GM13976 (cell line): ENCODE measurements around the gene IRAK2.

Source experiments
- DNase-seq: peaks from one replicate; pipeline ENCODE4 v3.0.0; 2012; ENCODE audit warnings: low spot score
- in situ Hi-C: fragments of 300-500 bp; cut with MboI; formaldehyde crosslinking; loops from one replicate; pipeline ENCODE4 v1.12.0; 2022; ENCODE audit warnings: low sequenced_read_pairs, mixed read lengths, inconsistent platforms; ENCODE audit not compliant: unreplicated experiment
- TF ChIP-seq, protein P1 (sequence below): IDR thresholded peaks from 2 replicates; pipeline ENCODE4 v1.5.1; 2012; ENCODE audit warnings: borderline replicate concordance, mild to moderate bottlenecking; ENCODE audit not compliant: insufficient read depth; ENCODE audit errors: extremely low read depth, missing control alignments, control extremely low read depth

Gene IRAK2

DNA sequence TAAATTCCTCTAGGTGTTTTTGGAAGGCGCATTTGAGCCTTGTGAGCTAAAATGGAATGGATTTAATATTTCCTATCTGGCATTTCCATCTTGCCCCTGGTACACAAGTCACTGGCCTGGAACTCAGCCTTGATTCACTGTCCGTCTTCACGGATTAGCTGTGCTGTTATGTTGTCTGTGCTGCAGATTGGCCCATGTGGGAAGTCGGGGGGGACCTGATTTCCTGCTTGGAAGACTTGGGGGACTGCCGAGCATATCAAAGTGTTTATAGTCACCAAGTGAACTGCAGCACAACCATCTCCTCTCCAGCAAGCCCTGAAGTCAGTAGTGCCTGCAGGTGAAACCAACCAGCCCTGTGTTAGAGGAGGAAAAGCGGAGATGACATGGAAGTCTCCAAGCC, 115.9 kb downstream of the IRAK2 start:
- in situ Hi-C loops = no loop called here
- TF ChIP-seq, protein P1, sequence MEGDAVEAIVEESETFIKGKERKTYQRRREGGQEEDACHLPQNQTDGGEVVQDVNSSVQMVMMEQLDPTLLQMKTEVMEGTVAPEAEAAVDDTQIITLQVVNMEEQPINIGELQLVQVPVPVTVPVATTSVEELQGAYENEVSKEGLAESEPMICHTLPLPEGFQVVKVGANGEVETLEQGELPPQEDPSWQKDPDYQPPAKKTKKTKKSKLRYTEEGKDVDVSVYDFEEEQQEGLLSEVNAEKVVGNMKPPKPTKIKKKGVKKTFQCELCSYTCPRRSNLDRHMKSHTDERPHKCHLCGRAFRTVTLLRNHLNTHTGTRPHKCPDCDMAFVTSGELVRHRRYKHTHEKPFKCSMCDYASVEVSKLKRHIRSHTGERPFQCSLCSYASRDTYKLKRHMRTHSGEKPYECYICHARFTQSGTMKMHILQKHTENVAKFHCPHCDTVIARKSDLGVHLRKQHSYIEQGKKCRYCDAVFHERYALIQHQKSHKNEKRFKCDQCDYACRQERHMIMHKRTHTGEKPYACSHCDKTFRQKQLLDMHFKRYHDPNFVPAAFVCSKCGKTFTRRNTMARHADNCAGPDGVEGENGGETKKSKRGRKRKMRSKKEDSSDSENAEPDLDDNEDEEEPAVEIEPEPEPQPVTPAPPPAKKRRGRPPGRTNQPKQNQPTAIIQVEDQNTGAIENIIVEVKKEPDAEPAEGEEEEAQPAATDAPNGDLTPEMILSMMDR = no peak
- DNase-seq = no peak

DNA sequence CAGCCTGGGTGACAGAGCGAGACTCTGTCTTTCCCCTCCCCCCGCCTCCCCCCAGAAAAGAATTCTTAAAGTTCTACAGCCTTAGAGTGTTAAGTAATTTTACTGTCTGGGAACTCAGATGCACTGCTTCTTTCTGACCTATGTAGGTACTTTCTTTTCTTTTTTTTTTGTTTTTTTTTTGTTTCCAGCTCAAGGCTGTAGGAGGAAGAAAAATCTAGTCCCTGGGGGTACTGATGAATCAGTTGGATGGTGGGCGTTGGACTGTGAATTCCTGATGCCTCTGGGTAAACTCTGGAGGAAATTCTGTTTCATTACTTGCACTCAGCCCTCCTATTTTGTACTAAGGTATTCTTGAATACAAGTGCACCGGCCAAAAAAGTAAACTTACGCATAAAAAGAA, 117.2 kb downstream of the IRAK2 start:
- no peak for DNase-seq
- TF ChIP-seq, protein P1 = no peak
- in situ Hi-C loops = no loop called here

DNA sequence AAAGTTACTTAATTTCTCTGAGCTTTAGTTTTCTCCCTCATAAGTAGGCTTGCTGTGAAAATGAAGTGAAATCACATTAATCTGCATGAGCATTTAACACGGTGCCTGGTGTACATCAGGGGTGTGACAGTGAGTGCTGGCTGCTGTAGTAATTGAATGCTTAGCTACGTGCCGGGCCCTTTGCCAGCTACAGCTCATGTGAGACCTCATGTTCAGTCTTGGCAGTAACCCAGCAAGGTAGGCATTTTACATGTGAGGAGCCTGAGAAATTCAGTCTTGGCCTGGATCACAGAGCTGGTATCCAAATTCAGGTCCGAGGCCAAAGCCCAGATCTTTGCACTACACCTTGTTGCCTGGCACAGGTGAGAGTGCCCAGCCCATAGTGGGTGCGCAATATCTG, 118.9 kb downstream of the IRAK2 start:
- in situ Hi-C loops = no loop called here

DNA sequence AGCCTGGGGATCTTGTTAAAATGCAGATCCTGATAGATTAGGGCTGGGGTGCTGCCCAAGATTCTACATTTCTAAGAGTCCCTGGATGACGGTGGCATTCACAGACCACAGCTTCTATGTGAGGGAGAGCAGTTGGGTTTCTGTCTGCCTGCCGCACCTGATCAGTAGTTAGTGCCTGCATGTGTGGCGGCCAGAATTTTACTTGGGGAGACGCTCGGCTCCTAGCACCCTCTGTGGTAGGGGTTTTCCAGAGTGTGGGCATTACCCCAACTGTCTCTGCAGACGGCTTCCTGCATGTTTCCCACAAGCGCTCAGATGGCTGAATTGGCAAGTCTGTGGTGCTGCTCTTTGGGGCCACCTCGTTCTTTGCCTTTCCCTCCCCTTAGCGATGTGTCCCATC, 119.8 kb downstream of the IRAK2 start:
- TF ChIP-seq, protein P1 = no peak
- in situ Hi-C loops = no loop called here
- DNase-seq = no peak

More for the DNA sequence above, 118.9 kb downstream of the IRAK2 start:
- DNase-seq = no peak
- TF ChIP-seq, protein P1 = no peak

DNA sequence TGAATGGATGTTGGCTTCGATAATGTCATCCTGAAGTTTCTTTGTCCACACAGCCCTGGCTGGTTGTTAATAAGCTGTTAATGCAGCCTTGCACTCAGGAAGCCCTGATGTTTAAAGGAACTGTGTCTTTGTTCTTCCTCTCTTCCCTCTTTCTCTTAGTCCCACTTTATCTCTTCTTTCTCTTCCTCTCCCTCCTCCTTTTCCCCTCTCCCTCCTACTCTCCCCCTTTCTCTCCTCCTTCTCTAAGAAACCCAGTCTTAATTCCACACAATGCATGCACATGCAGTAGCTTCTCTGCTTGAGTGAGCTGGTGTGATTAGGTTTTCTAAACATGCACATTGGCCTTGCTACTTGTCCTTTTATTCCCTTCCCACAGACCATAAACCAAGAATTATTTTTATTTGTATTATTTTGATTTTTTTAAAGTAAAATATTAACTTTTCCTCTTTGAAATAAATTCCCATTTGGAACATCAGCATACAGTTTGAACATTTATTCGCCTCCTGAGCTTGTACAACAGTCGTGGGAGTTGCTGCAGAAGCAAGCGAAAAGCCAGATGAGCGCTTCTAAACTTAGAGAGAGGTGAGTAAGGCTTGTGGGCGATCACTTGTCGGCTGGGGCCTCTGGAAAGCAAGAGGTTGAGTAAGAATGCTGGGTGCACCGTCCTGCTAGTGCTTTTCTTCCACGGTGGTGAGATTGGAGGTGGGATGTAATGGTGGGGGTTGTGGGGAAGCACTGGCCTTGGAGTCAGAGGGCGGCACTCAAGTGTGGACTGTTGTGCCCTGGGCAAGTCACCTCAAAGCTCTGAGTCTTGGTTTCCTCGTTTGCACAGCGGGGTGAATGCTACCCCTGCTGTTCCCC, 120.8 kb downstream of the IRAK2 start:
- in situ Hi-C loops = no loop called here
- no peak for DNase-seq
- TF ChIP-seq, protein P1 = no peak

DNA sequence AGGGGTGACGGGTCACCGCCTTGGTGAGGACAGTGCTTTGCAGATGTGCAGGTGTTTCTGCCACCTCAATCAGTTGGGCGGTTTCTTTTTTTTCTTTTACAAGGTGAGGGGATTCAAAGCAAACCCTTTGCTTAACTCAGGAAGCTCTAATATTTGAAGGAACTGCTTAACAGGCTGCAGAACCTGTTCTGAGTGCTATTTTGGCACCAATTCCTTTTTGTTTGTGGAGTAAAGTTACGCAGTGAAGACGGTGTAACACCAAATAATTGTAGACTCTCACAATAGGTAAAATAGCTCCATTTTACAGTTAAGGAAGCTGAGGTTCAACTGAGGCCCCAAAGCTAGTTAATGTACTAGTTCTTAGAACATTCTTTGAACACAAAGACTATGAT, 121.4 kb downstream of the IRAK2 start:
- DNase-seq = no peak
- TF ChIP-seq, protein P1 = no peak
- in situ Hi-C loops = no loop called here
